SJSA1 (cell line): ENCODE measurements around the gene TRERF1. TPM values are rescaled to one million over a fixed set of nuclear protein-coding genes. Genes with fewer than 3 reads are reported as not detected.

Experiments
- DNase-seq, 2 experiments: peaks; one replicate each; pipeline ENCODE4 v3.0.0-alpha.2; 2015 to 2020; ENCODE audit warnings: low spot score in 2 of 2, low read depth in 1 of 2
- H3K27ac ChIP-seq: fragments of 250-450 bp; sonication (Bioruptor Pico); 2 replicates; pipeline ENCODE4 v1.5.1; 2020; ENCODE audit warnings: mild to moderate bottlenecking, moderate library complexity
- H3K27me3 ChIP-seq: fragments of 250-450 bp; sonication (Bioruptor Pico); replicated peaks from 2 replicates; pipeline ENCODE4 v1.5.1; 2020; ENCODE audit warnings: mild to moderate bottlenecking, moderate library complexity
- H3K36me3 ChIP-seq: fragments of 250-450 bp; sonication (Bioruptor Pico); 2 replicates; pipeline ENCODE4 v1.5.1; 2020; ENCODE audit warnings: mild to moderate bottlenecking
- H3K4me1 ChIP-seq: fragments of 250-450 bp; sonication (Bioruptor Pico); replicated peaks from 2 replicates; pipeline ENCODE4 v1.6.1; 2021; ENCODE audit warnings: mild to moderate bottlenecking
- H3K4me3 ChIP-seq: fragments of 250-450 bp; sonication (Bioruptor Pico); 2 replicates; pipeline ENCODE4 v1.5.1; 2020; ENCODE audit warnings: mild to moderate bottlenecking
- H3K9me3 ChIP-seq: fragments of 250-450 bp; sonication (Bioruptor Pico); replicated peaks from 2 replicates; pipeline ENCODE4 v1.5.1; 2020; ENCODE audit warnings: mild to moderate bottlenecking
- total RNA-seq: library from RNA; depleted of rRNA; stranded (reverse); fragments of >200 nt; shearing (Covaris generic); gene quantifications from 2 replicates; pipeline ENCODE4 v1.2.3, GENCODE V29; 2014

TRERF1 gene
- total RNA-seq, 1 experiment from 2014 or later = 3.6 TPM

GRCh38 chr6:42370323-42370985, 81.3 kb downstream of the TRERF1 start:
- no peaks in the 10 kb centered on the region for H3K9me3 ChIP-seq
- no peak overlapping the region for H3K27ac ChIP-seq
- no peaks in the 10 kb centered on the region for H3K27me3 ChIP-seq
- no peak overlapping the region for H3K4me3 ChIP-seq
- peaks cover 49% of the 10 kb centered on the region for H3K4me1 ChIP-seq
- DNase-seq = peak in 1 of 2 experiments; percentile 27
- H3K36me3 ChIP-seq = no peaks in the 10 kb centered on the region

- DNase-seq = no peak
- Histone ChIP-seq H3K9me3 (no peaks in the 10 kb centered on the region), H3K36me3 (no peaks in the 10 kb centered on the region), H3K27ac (no peak overlapping the region), H3K27me3 (no peaks in the 10 kb centered on the region), H3K4me1 (peaks cover 49% of the 10 kb centered on the region), H3K4me3 (no peak overlapping the region)
These were observed 82.2 kb downstream of the TRERF1 start for GRCh38 chr6:42369568-42369967.

- H3K27ac ChIP-seq = peak overlapping the region; percentile 81
These were observed 83.5 kb downstream of the TRERF1 start for GRCh38 chr6:42368181-42368580.

GRCh38 chr6:42367353-42368011, 84.2 kb downstream of the TRERF1 start:
- DNase-seq = peak; percentile 73 to 77
- H3K4me3 ChIP-seq = no peak overlapping the region
- peak overlapping the region; percentile 81 for H3K27ac ChIP-seq
- H3K4me1 ChIP-seq = peaks cover 49% of the 10 kb centered on the region
- H3K9me3 ChIP-seq = no peaks in the 10 kb centered on the region
- H3K27me3 ChIP-seq = no peaks in the 10 kb centered on the region
- no peaks in the 10 kb centered on the region for H3K36me3 ChIP-seq

More at GRCh38 chr6:42368181-42368580, 83.5 kb downstream of the TRERF1 start:
- Histone ChIP-seq H3K4me1 (peaks cover 49% of the 10 kb centered on the region), H3K27me3 (no peaks in the 10 kb centered on the region), H3K4me3 (no peak overlapping the region), H3K9me3 (no peaks in the 10 kb centered on the region), H3K36me3 (no peaks in the 10 kb centered on the region)
- DNase-seq = peak in 1 of 2 experiments; percentile 31

- Histone ChIP-seq H3K4me1 (peaks cover 49% of the 10 kb centered on the region), H3K36me3 (0 out of 2 replicates have a peak, but pooled peaks cover 2% of the 10 kb centered on the region), H3K27ac (peak overlapping the region; percentile 81), H3K9me3 (no peaks in the 10 kb centered on the region), H3K27me3 (no peaks in the 10 kb centered on the region), H3K4me3 (no peak overlapping the region)
- no peak for DNase-seq
These were observed 84.8 kb downstream of the TRERF1 start for GRCh38 chr6:42366999-42367352.

GRCh38 chr6:42366011-42366705, 85.6 kb downstream of the TRERF1 start:
- H3K27me3 ChIP-seq = no peaks in the 10 kb centered on the region
- peaks cover 49% of the 10 kb centered on the region for H3K4me1 ChIP-seq
- H3K4me3 ChIP-seq = no peak overlapping the region
- H3K36me3 ChIP-seq = 0 out of 2 replicates have a peak, but pooled peaks cover 2% of the 10 kb centered on the region
- DNase-seq = no peak
- H3K27ac ChIP-seq = peak overlapping the region; percentile 81
- H3K9me3 ChIP-seq = no peaks in the 10 kb centered on the region

GRCh38 chr6:42365021-42365420, 86.7 kb downstream of the TRERF1 start:
- H3K9me3 ChIP-seq = no peaks in the 10 kb centered on the region

GRCh38 chr6:42363926-42364849, 87.5 kb downstream of the TRERF1 start:
- H3K36me3 ChIP-seq = 0 out of 2 replicates have a peak, but pooled peaks cover 2% of the 10 kb centered on the region
- DNase-seq = no peak
- no peak overlapping the region for H3K27ac ChIP-seq
- peaks cover 38% of the 10 kb centered on the region for H3K4me1 ChIP-seq
- no peaks in the 10 kb centered on the region for H3K9me3 ChIP-seq
- H3K27me3 ChIP-seq = no peaks in the 10 kb centered on the region
- H3K4me3 ChIP-seq = no peak overlapping the region

More at GRCh38 chr6:42365021-42365420, 86.7 kb downstream of the TRERF1 start:
- H3K27ac ChIP-seq = no peak overlapping the region
- peaks cover 43% of the 10 kb centered on the region for H3K4me1 ChIP-seq
- no peak overlapping the region for H3K4me3 ChIP-seq
- H3K36me3 ChIP-seq = 0 out of 2 replicates have a peak, but pooled peaks cover 2% of the 10 kb centered on the region
- no peak for DNase-seq
- no peaks in the 10 kb centered on the region for H3K27me3 ChIP-seq

GRCh38 chr6:42361036-42361435, 90.7 kb downstream of the TRERF1 start:
- no peak for DNase-seq
- Histone ChIP-seq H3K9me3 (no peaks in the 10 kb centered on the region), H3K4me3 (no peak overlapping the region), H3K27ac (no peak overlapping the region), H3K4me1 (peaks cover 27% of the 10 kb centered on the region), H3K36me3 (0 out of 2 replicates have a peak, but pooled peaks cover 2% of the 10 kb centered on the region), H3K27me3 (no peaks in the 10 kb centered on the region)

GRCh38 chr6:42359021-42359420, 92.7 kb downstream of the TRERF1 start:
- Histone ChIP-seq H3K36me3 (0 out of 2 replicates have a peak, but pooled peaks cover 2% of the 10 kb centered on the region), H3K4me1 (peaks cover 28% of the 10 kb centered on the region), H3K27me3 (no peaks in the 10 kb centered on the region), H3K4me3 (no peak overlapping the region), H3K27ac (no peak overlapping the region), H3K9me3 (no peaks in the 10 kb centered on the region)
- no peak for DNase-seq

- Histone ChIP-seq H3K27me3 (no peaks in the 10 kb centered on the region), H3K9me3 (no peaks in the 10 kb centered on the region), H3K36me3 (no peaks in the 10 kb centered on the region), H3K27ac (no peak overlapping the region), H3K4me3 (no peak overlapping the region), H3K4me1 (peaks cover 28% of the 10 kb centered on the region)
- no peak for DNase-seq
These were observed 96.3 kb downstream of the TRERF1 start for GRCh38 chr6:42355416-42355815.

- no peak overlapping the region for H3K4me3 ChIP-seq
- no peaks in the 10 kb centered on the region for H3K9me3 ChIP-seq
- H3K27me3 ChIP-seq = no peaks in the 10 kb centered on the region
- no peaks in the 10 kb centered on the region for H3K36me3 ChIP-seq
- H3K4me1 ChIP-seq = peaks cover 28% of the 10 kb centered on the region
- no peak for DNase-seq
- H3K27ac ChIP-seq = no peak overlapping the region
These were observed 97.0 kb downstream of the TRERF1 start for GRCh38 chr6:42354702-42355101.
